Mucosa of rectum (tissue), 2 donors: Measurements from ENCODE around the gene PADI6.

Source experiments
- H3K27ac ChIP-seq, 2 donors: one replicate each; pipeline ENCODE4 v1.7.0; 2013; ENCODE audit warnings: inconsistent platforms in 2 of 2, low read depth in 2 of 2, low read length in 2 of 2
- H3K27me3 ChIP-seq, 2 donors: one replicate each; pipeline ENCODE4 v1.7.0; 2013; ENCODE audit warnings: low read length in 2 of 2; ENCODE audit not compliant: control insufficient read depth in 2 of 2, insufficient read depth in 2 of 2
- H3K36me3 ChIP-seq, 2 donors: one replicate each; pipeline ENCODE4 v1.7.0; 2013; ENCODE audit warnings: low read length in 2 of 2; ENCODE audit not compliant: control insufficient read depth in 2 of 2, insufficient read depth in 2 of 2
- H3K4me1 ChIP-seq, 2 donors: one replicate each; pipeline ENCODE4 v1.7.0; 2013; ENCODE audit warnings: low read length in 2 of 2, mild to moderate bottlenecking in 1 of 2; ENCODE audit not compliant: control insufficient read depth in 2 of 2, insufficient read depth in 2 of 2
- H3K4me3 ChIP-seq, 2 donors: one replicate each; pipeline ENCODE4 v1.7.0; 2013; ENCODE audit warnings: low read length in 2 of 2
- H3K9ac ChIP-seq, 2 donors: one replicate each; pipeline ENCODE4 v1.7.0; 2013; ENCODE audit warnings: low read length in 2 of 2, low read depth in 1 of 2, mild to moderate bottlenecking in 1 of 2
- H3K9me3 ChIP-seq, 2 donors: one replicate each; pipeline ENCODE4 v1.7.0; 2013; ENCODE audit warnings: low read length in 2 of 2; ENCODE audit not compliant: control insufficient read depth in 2 of 2
- donor health status: healthy.
- donor health status: Normal muscosa, but diverticular disease.

PADI6 gene

GRCh38 chr1:17356387-17357026, 15.5 kb upstream of the PADI6 start:
- no peaks in the 10 kb centered on the region for H3K36me3 ChIP-seq
- no peak overlapping the region for H3K4me3 ChIP-seq
- H3K27me3 ChIP-seq = peaks cover 3 to 6% of the 10 kb centered on the region in 2 donors
- H3K4me1 ChIP-seq = no peaks in the 10 kb centered on the region
- H3K27ac ChIP-seq = no peak overlapping the region
- no peaks in the 10 kb centered on the region for H3K9me3 ChIP-seq
- H3K9ac ChIP-seq = no peak overlapping the region

GRCh38 chr1:17358557-17358956, 13.4 kb upstream of the PADI6 start:
- H3K36me3 ChIP-seq = no peaks in the 10 kb centered on the region
- no peak overlapping the region for H3K9ac ChIP-seq
- H3K27ac ChIP-seq = no peak overlapping the region
- no peaks in the 10 kb centered on the region for H3K9me3 ChIP-seq
- H3K27me3 ChIP-seq = peaks cover 0 to 3% of the 10 kb centered on the region in 2 donors
- no peaks in the 10 kb centered on the region for H3K4me1 ChIP-seq
- H3K4me3 ChIP-seq = no peak overlapping the region

DNA sequence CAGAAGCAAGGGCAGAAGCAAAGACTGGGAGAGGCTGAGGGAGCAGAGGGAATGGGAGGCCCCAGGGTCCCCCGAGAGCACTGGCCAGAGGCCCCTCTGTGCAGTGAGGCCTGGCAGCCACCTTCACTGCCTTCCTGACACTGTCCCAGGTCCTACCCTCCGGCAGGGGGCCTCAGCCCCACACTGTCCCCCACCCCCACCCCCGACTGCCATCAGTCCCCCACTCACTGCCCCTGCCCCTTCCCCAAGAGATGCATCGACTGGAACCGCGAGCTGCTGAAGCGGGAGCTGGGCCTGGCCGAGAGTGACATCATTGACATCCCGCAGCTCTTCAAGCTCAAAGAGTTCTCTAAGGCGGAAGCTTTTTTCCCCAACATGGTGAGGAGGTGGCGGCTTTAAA, 13.0 kb upstream of the PADI6 start:
- Histone ChIP-seq H3K9ac (no peak overlapping the region), H3K27me3 (peaks cover 0 to 3% of the 10 kb centered on the region in 2 donors), H3K36me3 (no peaks in the 10 kb centered on the region), H3K4me1 (no peaks in the 10 kb centered on the region), H3K9me3 (no peaks in the 10 kb centered on the region), H3K4me3 (no peak overlapping the region), H3K27ac (no peak overlapping the region)

DNA sequence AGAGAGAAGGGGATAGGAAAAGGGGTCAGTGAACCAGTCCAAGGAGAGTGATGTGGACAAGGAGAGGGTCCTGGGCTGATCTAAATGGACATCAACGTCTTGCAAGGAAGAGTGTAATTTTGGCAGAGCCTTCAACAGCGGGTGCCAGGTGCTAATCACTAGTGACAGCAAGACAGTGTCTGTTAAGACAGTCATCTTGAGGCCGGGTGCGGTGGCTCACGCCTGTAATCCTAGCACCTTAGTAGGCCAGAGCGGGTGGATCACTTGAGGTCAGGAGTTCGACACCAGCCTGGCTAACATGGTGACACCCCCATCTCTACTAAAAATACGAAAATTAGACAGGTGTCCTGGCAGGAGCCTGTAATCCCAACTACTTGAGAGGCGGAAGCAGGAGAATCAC, 12.2 kb upstream of the PADI6 start:
- Histone ChIP-seq H3K27me3 (peaks cover 0 to 3% of the 10 kb centered on the region in 2 donors), H3K36me3 (no peaks in the 10 kb centered on the region), H3K4me1 (no peaks in the 10 kb centered on the region), H3K9me3 (no peaks in the 10 kb centered on the region), H3K4me3 (no peak overlapping the region), H3K27ac (no peak overlapping the region), H3K9ac (no peak overlapping the region)

- Histone ChIP-seq H3K27me3 (peaks cover 0 to 3% of the 10 kb centered on the region in 2 donors), H3K9me3 (no peaks in the 10 kb centered on the region), H3K4me3 (no peak overlapping the region), H3K36me3 (no peaks in the 10 kb centered on the region), H3K4me1 (no peaks in the 10 kb centered on the region), H3K27ac (no peak overlapping the region), H3K9ac (no peak overlapping the region)
Observed at GRCh38 chr1:17360272-17360956, 11.6 kb upstream of the PADI6 start.

DNA sequence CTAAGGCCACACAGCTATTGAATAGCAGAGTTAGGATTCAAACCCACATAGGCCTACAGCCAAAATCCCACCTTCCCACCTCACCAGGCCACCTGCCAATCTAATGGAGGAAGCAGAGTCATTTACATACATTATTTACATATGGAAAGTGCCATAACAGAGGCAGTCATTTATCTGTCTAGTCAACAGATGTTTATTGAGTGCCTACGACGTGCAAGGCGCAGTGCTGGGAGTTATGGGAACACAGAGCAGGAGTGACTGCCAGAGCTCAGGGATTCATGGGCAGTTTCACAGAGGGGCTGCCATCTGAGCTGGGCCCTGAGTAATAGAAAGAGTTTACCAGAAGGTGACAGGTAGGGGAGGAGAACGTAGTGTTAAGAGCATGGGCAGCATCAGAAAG, 10.3 kb upstream of the PADI6 start:
- H3K4me1 ChIP-seq = no peaks in the 10 kb centered on the region
- no peaks in the 10 kb centered on the region for H3K36me3 ChIP-seq

GRCh38 chr1:17363351-17363750, 8.6 kb upstream of the PADI6 start:
- peaks cover 3 to 4% of the 10 kb centered on the region in 2 donors for H3K27me3 ChIP-seq

More for the DNA sequence above, 10.3 kb upstream of the PADI6 start:
- Histone ChIP-seq H3K9me3 (no peaks in the 10 kb centered on the region), H3K27ac (no peak overlapping the region), H3K4me3 (no peak overlapping the region), H3K27me3 (peaks cover 0 to 3% of the 10 kb centered on the region in 2 donors), H3K9ac (no peak overlapping the region)

GRCh38 chr1:17363771-17364170, 8.2 kb upstream of the PADI6 start:
- Histone ChIP-seq H3K27ac (no peak overlapping the region), H3K9me3 (no peaks in the 10 kb centered on the region), H3K27me3 (peaks cover 3 to 4% of the 10 kb centered on the region in 2 donors), H3K36me3 (no peaks in the 10 kb centered on the region), H3K4me3 (no peak overlapping the region), H3K9ac (no peak overlapping the region), H3K4me1 (no peaks in the 10 kb centered on the region)

More at GRCh38 chr1:17363351-17363750, 8.6 kb upstream of the PADI6 start:
- H3K27ac ChIP-seq = no peak overlapping the region
- H3K9ac ChIP-seq = no peak overlapping the region
- no peaks in the 10 kb centered on the region for H3K4me1 ChIP-seq
- no peaks in the 10 kb centered on the region for H3K9me3 ChIP-seq
- no peak overlapping the region for H3K4me3 ChIP-seq
- H3K36me3 ChIP-seq = no peaks in the 10 kb centered on the region

DNA sequence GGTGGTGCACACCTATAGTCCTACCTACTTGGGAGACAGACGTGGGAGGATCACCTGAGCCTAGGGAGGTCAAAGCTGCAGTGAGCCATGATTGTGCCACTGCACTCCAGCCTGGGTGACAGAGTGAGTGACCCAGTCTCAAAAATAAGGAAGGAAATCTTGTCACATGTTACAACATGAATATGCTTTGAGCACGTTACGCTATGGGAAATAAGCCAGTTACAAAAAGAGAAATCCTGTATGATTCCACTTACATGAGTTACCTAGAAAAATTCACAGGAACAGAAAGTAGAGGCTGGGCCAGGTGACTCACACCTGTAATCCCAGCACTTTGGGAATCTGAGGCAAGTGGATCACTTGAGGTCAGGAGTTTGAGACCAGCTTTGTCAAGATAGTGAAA, 6.7 kb upstream of the PADI6 start:
- H3K4me3 ChIP-seq = no peak overlapping the region
- H3K27me3 ChIP-seq = peaks cover 0 to 4% of the 10 kb centered on the region in 2 donors

GRCh38 chr1:17369466-17369865, 2.5 kb upstream of the PADI6 start:
- H3K27ac ChIP-seq = no peak overlapping the region
- peaks cover 0 to 4% of the 10 kb centered on the region in 2 donors for H3K27me3 ChIP-seq

More for the DNA sequence above, 6.7 kb upstream of the PADI6 start:
- H3K4me1 ChIP-seq = no peaks in the 10 kb centered on the region
- H3K9ac ChIP-seq = no peak overlapping the region
- H3K9me3 ChIP-seq = no peaks in the 10 kb centered on the region
- H3K27ac ChIP-seq = no peak overlapping the region
- H3K36me3 ChIP-seq = no peaks in the 10 kb centered on the region

More at GRCh38 chr1:17369466-17369865, 2.5 kb upstream of the PADI6 start:
- no peaks in the 10 kb centered on the region for H3K4me1 ChIP-seq
- H3K4me3 ChIP-seq = no peak overlapping the region
- no peak overlapping the region for H3K9ac ChIP-seq
- H3K36me3 ChIP-seq = no peaks in the 10 kb centered on the region
- H3K9me3 ChIP-seq = no peaks in the 10 kb centered on the region
